Mammary epithelial cell (primary cell): ENCODE measurements around the gene ABCC5.

ENCODE experiments used
- CTCF ChIP-seq, 2 donors: IDR thresholded peaks in 1 of 2; conservative IDR thresholded peaks in 1 of 2; 2 replicates each; pipeline ENCODE4 v1.5.1; 2011 to 2012; ENCODE audit warnings: inconsistent platforms in 2 of 2, low read length in 2 of 2, mild to moderate bottlenecking in 2 of 2, control low read depth in 1 of 2, low read depth in 1 of 2; ENCODE audit not compliant: insufficient read depth in 1 of 2; ENCODE audit errors: extremely low read depth in 1 of 2
- EZH2 ChIP-seq: IDR thresholded peaks from 2 replicates; pipeline ENCODE4 v1.6.1; 2012; ENCODE audit warnings: low read length, inconsistent platforms, borderline replicate concordance

GRCh38 chr3:184002469-184002868 lies 15.2 kb downstream of the ABCC5 start:
- TF ChIP-seq CTCF (conservative IDR thresholded peaks at IDR 0.05 in 1 of 2, IDR thresholded peaks at IDR 0.05 in 1 of 2; ENCODE audit: extremely low read depth in 1 of 2, insufficient read depth in 1 of 2, low read depth in 1 of 2, low read length in 2 of 2) = no peak
- no peak for TF ChIP-seq EZH2
